OCI-LY3 (cell line): ENCODE data around the gene NKAIN4.

Experiments used
- CTCF ChIP-seq: fragments of 200-600, 300-600 bp; sonication (generic); IDR thresholded peaks from 2 replicates; pipeline ENCODE4 v1.5.1; 2014; ENCODE audit warnings: antibody characterized with exemption, low read length, low read depth
- EZH2phosphoT487 ChIP-seq: fragments of 200-600 bp; shearing (Covaris generic); IDR thresholded peaks from 2 replicates; pipeline ENCODE4 v1.6.1; 2018; ENCODE audit warnings: antibody characterized with exemption, mixed run types, low read depth

- no peak for TF ChIP-seq CTCF
- TF ChIP-seq EZH2phosphoT487 = no peak
Observed at GRCh38 chr20:63236116-63236837, 18.0 kb downstream of the NKAIN4 start.
